ENCODE data around the gene RALGAPA1.
"Not testable (repeated sequence)": the region's sequence is repeated elsewhere in the genome, so short reads cannot be mapped to it uniquely, and the experiment has no call there.

The RALGAPA1 gene

GRCh38 chr14:35626947-35627346 lies 182.1 kb downstream of the RALGAPA1 start:
- DNase-seq (ENCODE audit: low spot score), result not testable (repeated sequence)

GRCh38 chr14:35621996-35622395 lies 187.1 kb downstream of the RALGAPA1 start:
- DNase-seq (ENCODE audit: low spot score), result not testable (repeated sequence)

GRCh38 chr14:35619998-35620397 lies 189.1 kb downstream of the RALGAPA1 start:
- not testable (repeated sequence) for DNase-seq (ENCODE audit: low spot score)

GRCh38 chr14:35619461-35619860 lies 189.6 kb downstream of the RALGAPA1 start:
- DNase-seq (ENCODE audit: low spot score), result not testable (repeated sequence)

- DNase-seq (ENCODE audit: low spot score), result no peak
Observed at GRCh38 chr14:35617500-35617899, 191.6 kb downstream of the RALGAPA1 start.

- no peak for DNase-seq (ENCODE audit: low spot score)
Observed at GRCh38 chr14:35607380-35607779, 201.7 kb downstream of the RALGAPA1 start.

GRCh38 chr14:35600253-35600652 lies 208.8 kb downstream of the RALGAPA1 start:
- no peak for DNase-seq (ENCODE audit: low spot score)

GRCh38 chr14:35594616-35595015 lies 214.5 kb downstream of the RALGAPA1 start:
- DNase-seq (ENCODE audit: low spot score), result no peak

GRCh38 chr14:35587373-35587772 lies 221.7 kb downstream of the RALGAPA1 start:
- not testable (repeated sequence) for DNase-seq (ENCODE audit: low spot score)

- DNase-seq (ENCODE audit: low spot score), result no peak
Observed at GRCh38 chr14:35578639-35579038, 230.5 kb downstream of the RALGAPA1 start.

- no peak for DNase-seq (ENCODE audit: low spot score)
Observed at GRCh38 chr14:35578135-35578534, 231.0 kb downstream of the RALGAPA1 start.

- DNase-seq (ENCODE audit: low spot score), result no peak
Observed at GRCh38 chr14:35576856-35577255, 232.2 kb downstream of the RALGAPA1 start.

- no peak for DNase-seq (ENCODE audit: low spot score)
Observed at GRCh38 chr14:35576260-35576659, 232.8 kb downstream of the RALGAPA1 start.

GRCh38 chr14:35573911-35574310 lies 235.2 kb downstream of the RALGAPA1 start:
- no peak for DNase-seq (ENCODE audit: low spot score)

- DNase-seq (ENCODE audit: low spot score), result no peak
Observed at GRCh38 chr14:35571598-35571997, 237.5 kb downstream of the RALGAPA1 start.

- DNase-seq (ENCODE audit: low spot score), result no peak
Observed at GRCh38 chr14:35565871-35566464, 243.1 kb downstream of the RALGAPA1 start.

GRCh38 chr14:35558680-35559079 lies 250.4 kb downstream of the RALGAPA1 start:
- DNase-seq (ENCODE audit: low spot score), result no peak

GRCh38 chr14:35557221-35557747 lies 251.8 kb downstream of the RALGAPA1 start:
- DNase-seq (ENCODE audit: low spot score), result no peak

- DNase-seq (ENCODE audit: low spot score), result no peak
Observed at GRCh38 chr14:35556548-35556947, 252.5 kb downstream of the RALGAPA1 start.

GRCh38 chr14:35553808-35554207 lies 255.3 kb downstream of the RALGAPA1 start:
- no peak for DNase-seq (ENCODE audit: low spot score)

GRCh38 chr14:35551081-35551480 lies 258.0 kb downstream of the RALGAPA1 start:
- DNase-seq (ENCODE audit: low spot score), result no peak

- no peak for DNase-seq (ENCODE audit: low spot score)
Observed at GRCh38 chr14:35549551-35549950, 259.5 kb downstream of the RALGAPA1 start.

- no peak for DNase-seq (ENCODE audit: low spot score)
Observed at GRCh38 chr14:35543006-35543405, 266.1 kb downstream of the RALGAPA1 start.

- no peak for DNase-seq (ENCODE audit: low spot score)
Observed at GRCh38 chr14:35539969-35540368, 269.1 kb downstream of the RALGAPA1 start.

Data from SW480 (cell line).